LNCaP clone FGC (cell line): Measurements from ENCODE around the gene LRRC8C.

Source experiments
- DNase-seq: peaks from one replicate; pipeline ENCODE4 v3.0.0-alpha.2; 2011; ENCODE audit warnings: low read depth
- H3K4me3 ChIP-seq: 2 replicates; pipeline ENCODE4 v1.5.1; 2011; ENCODE audit warnings: mild to moderate bottlenecking, low read depth, low read length, control low read depth
- CTCF ChIP-seq: IDR thresholded peaks from 2 replicates; pipeline ENCODE4 v1.5.1; 2012; ENCODE audit warnings: mild to moderate bottlenecking; ENCODE audit not compliant: control insufficient read depth, insufficient read depth; ENCODE audit errors: extremely low read depth

The LRRC8C gene

GRCh38 chr1:89670163-89670562 is 37.2 kb downstream of the LRRC8C start:
- H3K4me3 ChIP-seq = no peak overlapping the region
- no peak for TF ChIP-seq CTCF
- no peak for DNase-seq

- TF ChIP-seq CTCF = no peak
- DNase-seq = no peak
- no peak overlapping the region for H3K4me3 ChIP-seq
Observed at GRCh38 chr1:89670711-89671110, 37.8 kb downstream of the LRRC8C start.

- TF ChIP-seq CTCF = no peak
- H3K4me3 ChIP-seq = no peak overlapping the region
- DNase-seq = no peak
Observed at GRCh38 chr1:89671775-89672488, 39.0 kb downstream of the LRRC8C start.

- no peak for DNase-seq
- no peak overlapping the region for H3K4me3 ChIP-seq
- TF ChIP-seq CTCF = no peak
Observed at GRCh38 chr1:89672489-89673183, 39.7 kb downstream of the LRRC8C start.

GRCh38 chr1:89673251-89673650 is 40.3 kb downstream of the LRRC8C start:
- no peak for DNase-seq
- TF ChIP-seq CTCF = no peak
- H3K4me3 ChIP-seq = no peak overlapping the region

- no peak for TF ChIP-seq CTCF
- DNase-seq = no peak
- no peak overlapping the region for H3K4me3 ChIP-seq
Observed at GRCh38 chr1:89675677-89676076, 42.8 kb downstream of the LRRC8C start.
